H9 (cell line): Measurements from ENCODE around the gene DUSP28. TPM values are rescaled to one million over a fixed set of nuclear protein-coding genes. Genes with fewer than 3 reads are reported as not detected.

Experiments
- DNase-seq: peaks from one replicate; pipeline ENCODE4 v3.0.0-alpha.2; 2017
- H2AFZ ChIP-seq: one replicate; pipeline ENCODE4 v1.6.1; 2013; ENCODE audit warnings: mild to moderate bottlenecking, low read length, control low read depth, moderate library complexity
- H2AK5ac ChIP-seq: 2 replicates; pipeline ENCODE4 v1.6.1; 2013; ENCODE audit warnings: low read length, control low read depth, mixed read lengths; ENCODE audit not compliant: insufficient read length
- H2BK120ac ChIP-seq: one replicate; pipeline ENCODE4 v1.6.1; 2013; ENCODE audit warnings: low read depth, mild to moderate bottlenecking, low read length, control low read depth, inconsistent platforms; ENCODE audit not compliant: poor library complexity, severe bottlenecking
- H2BK12ac ChIP-seq: 2 replicates; pipeline ENCODE4 v1.6.1; 2013; ENCODE audit warnings: low read length, control low read depth, mixed read lengths, low read depth; ENCODE audit not compliant: insufficient read length
- H2BK15ac ChIP-seq: 2 replicates; pipeline ENCODE4 v1.6.1; 2013; ENCODE audit warnings: low read depth, low read length, control low read depth
- H2BK20ac ChIP-seq: one replicate; pipeline ENCODE4 v1.6.1; 2013; ENCODE audit warnings: low read depth, mild to moderate bottlenecking, low read length, control low read depth, inconsistent platforms; ENCODE audit not compliant: poor library complexity, severe bottlenecking
- H2BK5ac ChIP-seq: 2 replicates; pipeline ENCODE4 v1.6.1; 2013; ENCODE audit warnings: low read length, control low read depth, mixed read lengths; ENCODE audit not compliant: insufficient read length
- H3K14ac ChIP-seq: 2 replicates; pipeline ENCODE4 v1.6.1; 2013; ENCODE audit warnings: low read length, control low read depth; ENCODE audit not compliant: insufficient read depth
- H3K18ac ChIP-seq: 2 replicates; pipeline ENCODE4 v1.6.1; 2013; ENCODE audit warnings: low read depth, mild to moderate bottlenecking, mixed read lengths, low read length, control low read depth; ENCODE audit not compliant: insufficient read length
- H3K23ac ChIP-seq: 2 replicates; pipeline ENCODE4 v1.6.1; 2013; ENCODE audit warnings: low read length, control low read depth, mixed read lengths, low read depth; ENCODE audit not compliant: insufficient read length
- H3K23me2 ChIP-seq: 2 replicates; pipeline ENCODE4 v1.6.1; 2013; ENCODE audit warnings: low read depth, mild to moderate bottlenecking, mixed read lengths, low read length, control low read depth; ENCODE audit not compliant: insufficient read length, poor library complexity, severe bottlenecking
- H3K27ac ChIP-seq: 2 replicates; pipeline ENCODE4 v1.5.1; 2013; ENCODE audit warnings: low read length, control low read depth, mixed read lengths, low read depth; ENCODE audit not compliant: insufficient read length
- H3K27me3 ChIP-seq: 2 replicates; pipeline ENCODE4 v1.6.1; 2013; ENCODE audit warnings: low read length, control low read depth, inconsistent platforms; ENCODE audit not compliant: insufficient read depth
- H3K4ac ChIP-seq: 2 replicates; pipeline ENCODE4 v1.6.1; 2013; ENCODE audit warnings: low read depth, mild to moderate bottlenecking, control low read depth, inconsistent platforms, low read length, moderate library complexity
- H3K4me1 ChIP-seq: 2 replicates; pipeline ENCODE4 v1.6.1; 2013; ENCODE audit warnings: low read length, control low read depth, inconsistent platforms; ENCODE audit not compliant: insufficient read depth
- H3K4me2 ChIP-seq: 2 replicates; pipeline ENCODE4 v1.6.1; 2013; ENCODE audit warnings: low read length, control low read depth, mixed read lengths; ENCODE audit not compliant: insufficient read length, insufficient read depth
- H3K56ac ChIP-seq: 2 replicates; pipeline ENCODE4 v1.6.1; 2013; ENCODE audit warnings: low read depth, mild to moderate bottlenecking, mixed read lengths, low read length, control low read depth; ENCODE audit not compliant: insufficient read length
- H3K79me1 ChIP-seq: 2 replicates; pipeline ENCODE4 v1.6.1; 2013; ENCODE audit warnings: low read depth, mild to moderate bottlenecking, moderate library complexity, low read length, control low read depth, inconsistent platforms; ENCODE audit not compliant: insufficient read depth, poor library complexity, severe bottlenecking
- H3K79me2 ChIP-seq: 2 replicates; pipeline ENCODE4 v1.6.1; 2013; ENCODE audit warnings: low read length, control low read depth, inconsistent platforms; ENCODE audit not compliant: insufficient read depth
- H3K9ac ChIP-seq: 2 replicates; pipeline ENCODE4 v1.6.1; 2013; ENCODE audit warnings: low read length, control low read depth, mixed read lengths; ENCODE audit not compliant: insufficient read length; ENCODE audit errors: extremely low read depth
- H3K9me3 ChIP-seq: one replicate; pipeline ENCODE4 v1.6.1; 2013; ENCODE audit warnings: low read depth, low read length, inconsistent platforms; ENCODE audit not compliant: control insufficient read depth
- H3T11ph ChIP-seq: one replicate; pipeline ENCODE4 v1.6.1; 2013; ENCODE audit warnings: mild to moderate bottlenecking, low read length, control low read depth, inconsistent platforms
- H4K20me1 ChIP-seq: one replicate; pipeline ENCODE4 v1.6.1; 2013; ENCODE audit not compliant: control insufficient read depth, insufficient read length, insufficient read depth
- H4K5ac ChIP-seq: 2 replicates; pipeline ENCODE4 v1.6.1; 2013; ENCODE audit warnings: low read depth, mild to moderate bottlenecking, mixed read lengths, low read length, control low read depth; ENCODE audit not compliant: insufficient read length
- H4K8ac ChIP-seq: replicated peaks from 2 replicates; pipeline ENCODE4 v1.6.1; 2013; ENCODE audit warnings: low read length, control low read depth, mixed read lengths, low read depth; ENCODE audit not compliant: insufficient read length
- H4K91ac ChIP-seq: 2 replicates; pipeline ENCODE4 v1.6.1; 2013; ENCODE audit warnings: low read depth, mild to moderate bottlenecking, moderate library complexity, mixed read lengths, low read length, control low read depth; ENCODE audit not compliant: insufficient read length
- H3K27ac Mint-ChIP-seq, 3 experiments: 2 replicates in 2 of 3; 3 replicates in 1 of 3; pipeline ENCODE4 v1.8.0; 2020 to 2021; ENCODE audit warnings: mixed read lengths in 3 of 3, mild to moderate bottlenecking in 1 of 3, moderate library complexity in 1 of 3
- H3K27me3 Mint-ChIP-seq: 2 replicates; pipeline ENCODE4 v1.8.0; 2021; ENCODE audit warnings: low read depth, mild to moderate bottlenecking, moderate library complexity, mixed read lengths
- H3K36me3 Mint-ChIP-seq, 3 experiments: 2 replicates in 2 of 3; 3 replicates in 1 of 3; pipeline ENCODE4 v1.8.0; 2020 to 2021; ENCODE audit warnings: low read depth in 3 of 3, mixed read lengths in 3 of 3; ENCODE audit not compliant: insufficient read depth in 1 of 3
- H3K4me1 Mint-ChIP-seq, 2 experiments: 2 replicates each; pipeline ENCODE4 v1.8.0; 2020; ENCODE audit warnings: mixed read lengths in 2 of 2
- H3K4me3 Mint-ChIP-seq, 2 experiments: 2 replicates in 1 of 2; 3 replicates in 1 of 2; pipeline ENCODE4 v1.8.0; 2020 to 2021; ENCODE audit warnings: mild to moderate bottlenecking in 2 of 2, mixed read lengths in 2 of 2, moderate library complexity in 1 of 2
- H3K9me3 Mint-ChIP-seq, 2 experiments: 2 replicates in 1 of 2; 3 replicates in 1 of 2; pipeline ENCODE4 v1.8.0; 2020; ENCODE audit warnings: mild to moderate bottlenecking in 2 of 2, mixed read lengths in 2 of 2, moderate library complexity in 1 of 2
- CTCF ChIP-seq: fragments of 200-600 bp; sonication (generic); conservative IDR thresholded peaks from 3 replicates; pipeline ENCODE4 v1.8.0; 2021; ENCODE audit warnings: antibody characterized with exemption, mild to moderate bottlenecking
- WGBS: extraction: QIAGEN DNeasy Blood & Tissue Kit; methylation state at CpG from one replicate; pipeline ENCODE4 v1.1.7; 2013; ENCODE audit warnings: missing lambda C conversion rate, low lambda C conversion rate, mixed read lengths; ENCODE audit not compliant: insufficient read length; ENCODE audit errors: extremely low coverage; 5-methylcytosine and 5-hydroxymethylcytosine counted together
- total RNA-seq: library from RNA; stranded (reverse); gene quantifications from 2 replicates; pipeline ENCODE4 v1.2.1, GENCODE V29; 2021

The DUSP28 gene
- total RNA-seq, 1 experiment from 2014 or later: 1.6 TPM

- Histone ChIP-seq H3K9ac (no peak overlapping the region), H3K79me1 (peaks cover 5% of the 10 kb centered on the region), H3K27ac (no peak overlapping the region), H2BK120ac (no peak overlapping the region), H3T11ph (no peak overlapping the region), H2BK12ac (no peak overlapping the region), H3K14ac (no peak overlapping the region), H3K9me3 (no peaks in the 10 kb centered on the region), H3K4ac (no peak overlapping the region), H3K18ac (no peak overlapping the region), H3K23me2 (peaks cover 8% of the 10 kb centered on the region), H3K4me2 (no peak overlapping the region), H4K5ac (no peak overlapping the region), H2BK5ac (no peak overlapping the region), H3K27me3 (no peaks in the 10 kb centered on the region), H2BK20ac (no peak overlapping the region), H2AFZ (no peak overlapping the region), H3K23ac (no peak overlapping the region), H4K20me1 (no peaks in the 10 kb centered on the region), H2AK5ac (no peak overlapping the region), H4K91ac (no peak overlapping the region), H4K8ac (no peak overlapping the region), H3K4me1 (peaks cover 7% of the 10 kb centered on the region; the same call in 1 of the 2 replicates), H3K56ac (no peak overlapping the region), H2BK15ac (no peak overlapping the region), H3K79me2 (peaks cover 11% of the 10 kb centered on the region; the same call in 1 of the 2 replicates)
- H3K9me3 Mint-ChIP-seq: no peaks in the 10 kb centered on the region
- peaks cover 11 to 13% of the 10 kb centered on the region in 2 experiments for H3K4me1 Mint-ChIP-seq
- no peak overlapping the region for H3K4me3 Mint-ChIP-seq
- no CpG with 5 or more reads among the region's 13 CpGs for WGBS
- no peak for DNase-seq
- H3K27ac Mint-ChIP-seq: no peak overlapping the region
- no peaks in the 10 kb centered on the region; the same call in 1 of the 2 replicates for H3K27me3 Mint-ChIP-seq
- no peak for TF ChIP-seq CTCF
- H3K36me3 Mint-ChIP-seq: peaks cover 12 to 30% (median 16%) of the 10 kb centered on the region in 3 experiments
Observed at GRCh38 chr2:240591784-240592183, 31.6 kb downstream of the DUSP28 start.
